ENCODE results near the gene NCDN. TPM values are rescaled to one million over a fixed set of nuclear protein-coding genes. Genes with fewer than 3 reads are reported as not detected.

NCDN gene
- total and polyA plus RNA-seq, 4 experiments from 2014 or later = 13.4 to 32.2 (median 24.1) TPM

- peaks cover 5 to 6% of the 10 kb centered on the region in 2 donors for H3K36me3 Mint-ChIP-seq
Observed at GRCh38 chr1:35589516-35590427, 32.2 kb downstream of the NCDN start.

GRCh38 chr1:35590476-35591040 is 33.0 kb downstream of the NCDN start:
- Histone ChIP-seq H3K9me3 (ENCODE audit: control insufficient read depth in 1 of 2, low read length in 2 of 2) (no peaks in the 10 kb centered on the region), H3K27me3 (ENCODE audit: insufficient read depth, low read length) (no peaks in the 10 kb centered on the region), H3K4me3 (ENCODE audit: low read length in 2 of 2) (no peak overlapping the region), H3K27ac (ENCODE audit: low read depth, low read length) (no peak overlapping the region), H3K4me1 (ENCODE audit: insufficient read depth, low read length) (peaks cover 7% of the 10 kb centered on the region), H3K36me3 (ENCODE audit: insufficient read depth, low read length) (no peaks in the 10 kb centered on the region)
- peak overlapping the region in 1 of 7 donors; percentile 29 for H3K27ac Mint-ChIP-seq
- peaks cover 2 to 9% (median 7%) of the 10 kb centered on the region in 4 donors for H3K4me1 Mint-ChIP-seq
- POLR2A ChIA-PET (ENCODE audit: partially characterized antibody) = no interaction called here
- H3K4me3 Mint-ChIP-seq = no peak overlapping the region
- intact Hi-C loops (cut with micrococcal nuclease) = no loop called here
- DNase-seq = no peak
- CTCF ChIA-PET (ENCODE audit: partially characterized antibody) = no interaction called here
- H3K27me3 Mint-ChIP-seq = no peaks in the 10 kb centered on the region
- H3K9me3 Mint-ChIP-seq = no peaks in the 10 kb centered on the region
- H3K36me3 Mint-ChIP-seq = peaks cover 5 to 6% of the 10 kb centered on the region in 2 donors

More at GRCh38 chr1:35589516-35590427, 32.2 kb downstream of the NCDN start:
- no peaks in the 10 kb centered on the region for H3K27me3 Mint-ChIP-seq
- H3K27me3 ChIP-seq (ENCODE audit: insufficient read depth, low read length) = no peaks in the 10 kb centered on the region
- DNase-seq = no peak
- ChIA-PET POLR2A (ENCODE audit: partially characterized antibody) (no interaction called here), CTCF (ENCODE audit: partially characterized antibody) (no interaction called here)
- intact Hi-C loops (cut with micrococcal nuclease) = no loop called here
- H3K9me3 ChIP-seq (ENCODE audit: control insufficient read depth in 1 of 2, low read length in 2 of 2) = no peaks in the 10 kb centered on the region
- H3K36me3 ChIP-seq (ENCODE audit: insufficient read depth, low read length) = no peaks in the 10 kb centered on the region
- no peaks in the 10 kb centered on the region for H3K9me3 Mint-ChIP-seq
- no peak overlapping the region for H3K27ac ChIP-seq (ENCODE audit: low read depth, low read length)
- H3K4me1 Mint-ChIP-seq = peaks cover 2 to 9% (median 7%) of the 10 kb centered on the region in 4 donors
- peak overlapping the region in 4 of 7 donors; percentile 8 to 77 (median 22) for H3K27ac Mint-ChIP-seq
- no peak overlapping the region for H3K4me3 ChIP-seq (ENCODE audit: low read length in 2 of 2)
- H3K4me1 ChIP-seq (ENCODE audit: insufficient read depth, low read length) = peaks cover 7% of the 10 kb centered on the region
- H3K4me3 Mint-ChIP-seq = peak overlapping the region in 1 of 8 donors; percentile 30

GRCh38 chr1:35591211-35591610 is 33.6 kb downstream of the NCDN start:
- Histone ChIP-seq H3K9me3 (ENCODE audit: control insufficient read depth in 1 of 2, low read length in 2 of 2) (no peaks in the 10 kb centered on the region), H3K4me3 (ENCODE audit: low read length in 2 of 2) (no peak overlapping the region), H3K36me3 (ENCODE audit: insufficient read depth, low read length) (no peaks in the 10 kb centered on the region), H3K4me1 (ENCODE audit: insufficient read depth, low read length) (peaks cover 7% of the 10 kb centered on the region), H3K27me3 (ENCODE audit: insufficient read depth, low read length) (no peaks in the 10 kb centered on the region), H3K27ac (ENCODE audit: low read depth, low read length) (no peak overlapping the region)
- Mint-ChIP-seq H3K27ac (peak overlapping the region in 1 of 7 donors; percentile 34), H3K27me3 (no peaks in the 10 kb centered on the region), H3K36me3 (peaks cover 5 to 6% of the 10 kb centered on the region in 2 donors), H3K4me3 (no peak overlapping the region), H3K9me3 (no peaks in the 10 kb centered on the region), H3K4me1 (peaks cover 2 to 9% (median 7%) of the 10 kb centered on the region in 4 donors)
- POLR2A ChIA-PET (ENCODE audit: partially characterized antibody) = no interaction called here
- no peak for DNase-seq
- CTCF ChIA-PET (ENCODE audit: partially characterized antibody) = no interaction called here
- intact Hi-C loops (cut with micrococcal nuclease) = no loop called here

- Mint-ChIP-seq H3K4me1 (peaks cover 2 to 9% (median 7%) of the 10 kb centered on the region in 4 donors), H3K9me3 (no peaks in the 10 kb centered on the region), H3K27me3 (no peaks in the 10 kb centered on the region), H3K36me3 (peaks cover 8% of the 10 kb centered on the region in 2 donors), H3K4me3 (peak overlapping the region in 1 of 8 donors; percentile 31), H3K27ac (peak overlapping the region in 4 of 7 donors; percentile 6 to 43 (median 32))
- peaks cover 7% of the 10 kb centered on the region for H3K4me1 ChIP-seq (ENCODE audit: insufficient read depth, low read length)
- no peaks in the 10 kb centered on the region for H3K27me3 ChIP-seq (ENCODE audit: insufficient read depth, low read length)
- H3K9me3 ChIP-seq (ENCODE audit: control insufficient read depth in 1 of 2, low read length in 2 of 2) = no peaks in the 10 kb centered on the region
- H3K4me3 ChIP-seq (ENCODE audit: low read length in 2 of 2) = no peak overlapping the region
- no peak overlapping the region for H3K27ac ChIP-seq (ENCODE audit: low read depth, low read length)
- ChIA-PET POLR2A (ENCODE audit: partially characterized antibody) (interaction anchor here (0.6 kb wide), 1 partner anchor 632 kb away, joined by 3 read pairs; no protein-coding TSS in a partner anchor), CTCF (ENCODE audit: partially characterized antibody) (interaction anchor here (1.1 to 1.8 kb wide), 2 partner anchors 25 to 122 kb away, joined by 3 to 4 read pairs; no protein-coding TSS in a partner anchor)
- intact Hi-C loops (cut with micrococcal nuclease) = no loop called here
- no peaks in the 10 kb centered on the region for H3K36me3 ChIP-seq (ENCODE audit: insufficient read depth, low read length)
- no peak for DNase-seq
Observed at GRCh38 chr1:35592991-35593769, 35.6 kb downstream of the NCDN start.

- POLR2A ChIA-PET (ENCODE audit: partially characterized antibody) = interaction anchor here (0.6 kb wide), 1 partner anchor 633 kb away, joined by 3 read pairs; no protein-coding TSS in a partner anchor
- no peaks in the 10 kb centered on the region for H3K9me3 Mint-ChIP-seq
Observed at GRCh38 chr1:35594005-35594760, 36.6 kb downstream of the NCDN start.

GRCh38 chr1:35595684-35596083 is 38.1 kb downstream of the NCDN start:
- Mint-ChIP-seq H3K4me1 (peaks cover 0 to 9% (median 3%) of the 10 kb centered on the region in 4 donors), H3K27ac (peak overlapping the region in 4 of 7 donors; percentile 0 to 60 (median 42)), H3K4me3 (no peak overlapping the region), H3K9me3 (no peaks in the 10 kb centered on the region), H3K36me3 (peaks cover 14 to 17% of the 10 kb centered on the region in 2 donors), H3K27me3 (no peaks in the 10 kb centered on the region)
- Histone ChIP-seq H3K4me1 (ENCODE audit: insufficient read depth, low read length) (peaks cover 7% of the 10 kb centered on the region), H3K4me3 (ENCODE audit: low read length in 2 of 2) (no peak overlapping the region), H3K9me3 (ENCODE audit: control insufficient read depth in 1 of 2, low read length in 2 of 2) (no peaks in the 10 kb centered on the region), H3K36me3 (ENCODE audit: insufficient read depth, low read length) (peaks cover 7% of the 10 kb centered on the region), H3K27me3 (ENCODE audit: insufficient read depth, low read length) (no peaks in the 10 kb centered on the region), H3K27ac (ENCODE audit: low read depth, low read length) (no peak overlapping the region)
- DNase-seq = no peak
- intact Hi-C loops (cut with micrococcal nuclease) = no loop called here
- ChIA-PET POLR2A (ENCODE audit: partially characterized antibody) (no interaction called here), CTCF (ENCODE audit: partially characterized antibody) (no interaction called here)

More at GRCh38 chr1:35594005-35594760, 36.6 kb downstream of the NCDN start:
- no peak overlapping the region for H3K4me3 ChIP-seq (ENCODE audit: low read length in 2 of 2)
- no peak overlapping the region for H3K4me3 Mint-ChIP-seq
- H3K4me1 Mint-ChIP-seq = peaks cover 2 to 9% (median 5%) of the 10 kb centered on the region in 4 donors
- peaks cover 1% of the 10 kb centered on the region for H3K36me3 ChIP-seq (ENCODE audit: insufficient read depth, low read length)
- CTCF ChIA-PET (ENCODE audit: partially characterized antibody) = interaction anchor here (0.6 to 1.8 kb wide), 3 partner anchors 26 to 143 kb away, joined by 3 to 4 read pairs (median 3); no protein-coding TSS in a partner anchor
- no peak for DNase-seq
- no peaks in the 10 kb centered on the region for H3K27me3 ChIP-seq (ENCODE audit: insufficient read depth, low read length)
- H3K9me3 ChIP-seq (ENCODE audit: control insufficient read depth in 1 of 2, low read length in 2 of 2) = no peaks in the 10 kb centered on the region
- H3K27ac ChIP-seq (ENCODE audit: low read depth, low read length) = no peak overlapping the region
- intact Hi-C loops (cut with micrococcal nuclease) = no loop called here
- H3K27me3 Mint-ChIP-seq = no peaks in the 10 kb centered on the region
- peaks cover 9 to 11% of the 10 kb centered on the region in 2 donors for H3K36me3 Mint-ChIP-seq
- peak overlapping the region in 4 of 7 donors; percentile 22 to 89 (median 30) for H3K27ac Mint-ChIP-seq
- peaks cover 7% of the 10 kb centered on the region for H3K4me1 ChIP-seq (ENCODE audit: insufficient read depth, low read length)

All from CD4-positive, alpha-beta memory T cell (primary cell).